Keratinocyte (primary cell): ENCODE measurements around the gene SPDYE4.

Experiments
- EZH2 ChIP-seq: IDR thresholded peaks from one replicate; pipeline ENCODE4 v1.6.1; 2012; ENCODE audit warnings: inconsistent platforms, mild to moderate bottlenecking, low read length, moderate library complexity
- TF ChIP-seq, protein P1 (sequence below), 3 experiments: IDR thresholded peaks in 1 of 3; conservative IDR thresholded peaks in 1 of 3; optimal IDR thresholded peaks in 1 of 3; 2 replicates in 2 of 3; 3 replicates in 1 of 3; pipeline versions ENCODE3 to v1.5.1; 2011; ENCODE audit warnings: low read length in 3 of 3, mild to moderate bottlenecking in 3 of 3, moderate library complexity in 2 of 3, control low read depth in 1 of 3, inconsistent platforms in 1 of 3; ENCODE audit not compliant: insufficient read depth in 2 of 3; ENCODE audit errors: extremely low read depth in 1 of 3

DNA sequence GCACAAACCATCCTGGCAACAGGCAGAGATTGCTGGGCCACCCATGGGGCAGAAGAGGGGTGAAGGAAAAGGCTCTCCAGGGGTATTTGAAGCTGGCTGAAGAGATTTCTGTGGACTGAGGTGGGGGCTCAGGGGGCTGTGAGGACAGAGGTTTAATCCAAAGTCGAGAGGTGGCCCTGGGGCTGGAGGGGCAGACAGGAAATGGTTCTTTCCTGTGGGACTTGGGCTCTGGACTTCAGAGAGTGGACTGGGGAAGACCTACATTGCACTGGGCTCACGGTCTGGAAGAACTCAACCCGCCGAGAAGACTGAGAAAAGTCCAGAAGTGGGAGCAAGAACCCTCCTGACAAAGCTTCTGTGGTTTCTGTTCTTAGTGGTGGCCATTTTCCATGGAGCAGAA lies 16.6 kb downstream of the SPDYE4 start:
- TF ChIP-seq, protein P1, sequence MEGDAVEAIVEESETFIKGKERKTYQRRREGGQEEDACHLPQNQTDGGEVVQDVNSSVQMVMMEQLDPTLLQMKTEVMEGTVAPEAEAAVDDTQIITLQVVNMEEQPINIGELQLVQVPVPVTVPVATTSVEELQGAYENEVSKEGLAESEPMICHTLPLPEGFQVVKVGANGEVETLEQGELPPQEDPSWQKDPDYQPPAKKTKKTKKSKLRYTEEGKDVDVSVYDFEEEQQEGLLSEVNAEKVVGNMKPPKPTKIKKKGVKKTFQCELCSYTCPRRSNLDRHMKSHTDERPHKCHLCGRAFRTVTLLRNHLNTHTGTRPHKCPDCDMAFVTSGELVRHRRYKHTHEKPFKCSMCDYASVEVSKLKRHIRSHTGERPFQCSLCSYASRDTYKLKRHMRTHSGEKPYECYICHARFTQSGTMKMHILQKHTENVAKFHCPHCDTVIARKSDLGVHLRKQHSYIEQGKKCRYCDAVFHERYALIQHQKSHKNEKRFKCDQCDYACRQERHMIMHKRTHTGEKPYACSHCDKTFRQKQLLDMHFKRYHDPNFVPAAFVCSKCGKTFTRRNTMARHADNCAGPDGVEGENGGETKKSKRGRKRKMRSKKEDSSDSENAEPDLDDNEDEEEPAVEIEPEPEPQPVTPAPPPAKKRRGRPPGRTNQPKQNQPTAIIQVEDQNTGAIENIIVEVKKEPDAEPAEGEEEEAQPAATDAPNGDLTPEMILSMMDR (optimal IDR thresholded peaks at IDR 0.05 in 1 of 3, IDR thresholded peaks at IDR 0.05 in 1 of 3, conservative IDR thresholded peaks at IDR 0.05 in 1 of 3; ENCODE audit: extremely low read depth in 1 of 3, insufficient read depth in 2 of 3, low read length in 3 of 3), result no peak
- no peak for TF ChIP-seq EZH2
